Activated CD4-positive, alpha-beta memory T cell treated with anti-CD3 and anti-CD28 coated beads, Interleukin-2, amount 10 ng/mL, durations not matched to agents 7 days and 5 days (primary cell): Measurements from ENCODE around the gene FBXO41. TPM values are rescaled to one million over a fixed set of nuclear protein-coding genes. Genes with fewer than 3 reads are reported as not detected.

Experiments
- CTCF ChIA-PET: fragments of 350-600 bp; sonication (Branson Sonifier 250); formaldehyde crosslinking; loops from one replicate; lab custom pipeline; 2021; ENCODE audit warnings: antibody characterized with exemption, inconsistent platforms; lab: Charles Lee
- POLR2A ChIA-PET: fragments of 350-600 bp; sonication (Branson Sonifier 250); formaldehyde crosslinking; loops from one replicate; lab custom pipeline; 2021; ENCODE audit warnings: antibody characterized with exemption; lab: Charles Lee
- DNase-seq: peaks from one replicate; pipeline ENCODE4 v3.0.0-alpha.2; 2020
- H3K27ac Mint-ChIP-seq: one replicate; pipeline ENCODE4 v1.8.0; 2021; ENCODE audit warnings: mild to moderate bottlenecking, mixed read lengths
- H3K27me3 Mint-ChIP-seq: one replicate; pipeline ENCODE4 v1.8.0; 2021; ENCODE audit warnings: mixed read lengths
- H3K36me3 Mint-ChIP-seq: one replicate; pipeline ENCODE4 v1.8.0; 2021; ENCODE audit warnings: low read depth, mixed read lengths
- H3K4me1 Mint-ChIP-seq: one replicate; pipeline ENCODE4 v1.8.0; 2021; ENCODE audit warnings: mixed read lengths
- H3K4me3 Mint-ChIP-seq: one replicate; pipeline ENCODE4 v1.8.0; 2021; ENCODE audit warnings: mild to moderate bottlenecking, mixed read lengths
- H3K9me3 Mint-ChIP-seq: one replicate; pipeline ENCODE4 v1.8.0; 2021; ENCODE audit warnings: mixed read lengths
- total RNA-seq, 2 experiments: library from RNA; stranded (reverse); gene quantifications; one replicate each; pipeline ENCODE4 v1.2.3, GENCODE V29; 2021

Gene FBXO41
- total RNA-seq, 2 experiments from 2014 or later: 12.0 to 13.3 TPM

DNA sequence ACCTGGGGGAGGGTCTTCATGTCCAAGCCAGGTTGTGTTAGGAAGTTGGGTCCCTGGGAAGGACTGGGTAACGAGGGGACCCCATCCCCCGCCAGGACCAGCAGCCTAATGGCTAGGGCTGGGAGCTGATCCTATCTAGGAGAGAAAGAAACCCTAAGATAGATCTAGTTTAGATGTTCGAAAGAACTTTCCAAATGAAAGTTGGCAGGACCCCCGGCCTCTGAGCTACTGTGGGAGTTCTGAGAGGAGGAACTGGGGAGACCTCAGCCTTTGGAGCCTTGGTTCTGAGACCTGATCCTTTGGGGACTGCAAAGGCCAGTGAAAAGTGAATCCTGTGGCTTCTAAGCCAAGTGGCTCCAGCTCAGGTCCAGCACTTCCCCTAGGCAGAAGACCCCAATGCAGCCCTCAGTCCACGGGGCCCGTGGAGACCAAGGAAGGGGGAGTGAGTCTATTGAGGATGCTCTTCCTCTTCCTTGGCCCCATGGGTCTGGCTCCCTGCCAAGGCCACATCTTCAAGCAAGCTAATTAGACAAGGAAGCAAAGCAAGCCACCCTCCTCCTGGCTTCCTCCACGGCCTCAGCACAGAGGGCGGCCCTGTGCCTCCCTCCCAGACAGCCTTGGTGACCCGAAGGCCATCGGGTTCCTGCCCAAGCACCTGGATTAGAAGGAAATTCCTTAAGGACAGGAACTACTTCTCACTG is 26.7 kb downstream of the FBXO41 start:
- Mint-ChIP-seq H3K4me3 (no peak overlapping the region), H3K36me3 (peaks cover 16% of the 10 kb centered on the region), H3K4me1 (no peaks in the 10 kb centered on the region), H3K27ac (no peak overlapping the region), H3K9me3 (no peaks in the 10 kb centered on the region), H3K27me3 (no peaks in the 10 kb centered on the region)
- POLR2A ChIA-PET: interaction anchor here (0.6 to 5.7 kb wide), 4 partner anchors 8 to 24 kb away, joined by 3 to 22 read pairs (median 4); partner anchors contain the start of genes CCT7 and PRADC1
- CTCF ChIA-PET: no interaction called here
- no peak for DNase-seq

DNA sequence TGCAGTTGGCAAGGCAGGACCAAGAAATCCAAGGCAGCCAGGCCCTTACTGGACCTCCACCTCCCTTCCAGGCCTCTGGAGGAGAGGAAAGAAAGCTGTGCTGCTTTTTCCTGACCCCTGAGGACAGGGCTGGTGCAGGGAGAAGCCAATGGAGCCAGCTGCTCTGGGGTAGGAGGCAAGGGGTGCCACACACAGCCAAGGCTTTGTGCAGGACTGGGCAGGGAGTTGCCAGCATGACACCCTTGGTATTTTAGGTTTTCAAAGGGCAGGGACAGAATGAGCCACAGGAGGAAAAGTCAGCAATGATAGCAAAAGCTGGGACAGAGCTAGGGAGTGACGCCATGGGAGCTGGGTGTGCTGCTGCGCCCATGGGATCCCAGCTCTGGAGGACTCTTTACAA is 27.3 kb downstream of the FBXO41 start:
- peaks cover 22% of the 10 kb centered on the region for H3K36me3 Mint-ChIP-seq
- H3K27me3 Mint-ChIP-seq: no peaks in the 10 kb centered on the region
- POLR2A ChIA-PET: interaction anchor here (0.6 to 5.7 kb wide), 4 partner anchors 9 to 24 kb away, joined by 3 to 22 read pairs (median 4); partner anchors contain the start of genes CCT7 and PRADC1
- no peak for DNase-seq
- no peak overlapping the region for H3K27ac Mint-ChIP-seq
- H3K4me3 Mint-ChIP-seq: no peak overlapping the region
- no peaks in the 10 kb centered on the region for H3K9me3 Mint-ChIP-seq
- no peaks in the 10 kb centered on the region for H3K4me1 Mint-ChIP-seq
- CTCF ChIA-PET: no interaction called here

DNA sequence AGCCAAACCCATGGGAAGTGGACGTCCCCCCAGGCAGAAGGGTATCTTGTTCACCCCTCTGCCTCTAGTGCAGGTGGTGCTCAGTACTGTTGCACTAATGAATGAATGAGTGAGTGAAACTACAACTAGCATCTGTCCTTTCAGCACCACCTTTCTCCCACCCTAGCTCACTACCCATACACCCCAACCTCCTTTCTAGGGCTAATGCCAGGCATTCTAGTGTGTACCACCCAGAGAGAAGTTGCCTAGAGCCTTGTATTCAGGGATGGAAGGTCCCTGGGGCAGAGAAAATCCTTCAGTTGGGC is 27.7 kb downstream of the FBXO41 start:
- no peak for DNase-seq
- H3K36me3 Mint-ChIP-seq: peaks cover 24% of the 10 kb centered on the region
- POLR2A ChIA-PET: interaction anchor here (0.6 to 5.7 kb wide), 3 partner anchors 14 to 23 kb away, joined by 3 to 22 read pairs (median 5); partner anchors contain the start of genes CCT7 and PRADC1
- H3K4me1 Mint-ChIP-seq: no peaks in the 10 kb centered on the region
- no peaks in the 10 kb centered on the region for H3K9me3 Mint-ChIP-seq
- H3K27ac Mint-ChIP-seq: no peak overlapping the region
- CTCF ChIA-PET: no interaction called here
- no peaks in the 10 kb centered on the region for H3K27me3 Mint-ChIP-seq
- H3K4me3 Mint-ChIP-seq: no peak overlapping the region

DNA sequence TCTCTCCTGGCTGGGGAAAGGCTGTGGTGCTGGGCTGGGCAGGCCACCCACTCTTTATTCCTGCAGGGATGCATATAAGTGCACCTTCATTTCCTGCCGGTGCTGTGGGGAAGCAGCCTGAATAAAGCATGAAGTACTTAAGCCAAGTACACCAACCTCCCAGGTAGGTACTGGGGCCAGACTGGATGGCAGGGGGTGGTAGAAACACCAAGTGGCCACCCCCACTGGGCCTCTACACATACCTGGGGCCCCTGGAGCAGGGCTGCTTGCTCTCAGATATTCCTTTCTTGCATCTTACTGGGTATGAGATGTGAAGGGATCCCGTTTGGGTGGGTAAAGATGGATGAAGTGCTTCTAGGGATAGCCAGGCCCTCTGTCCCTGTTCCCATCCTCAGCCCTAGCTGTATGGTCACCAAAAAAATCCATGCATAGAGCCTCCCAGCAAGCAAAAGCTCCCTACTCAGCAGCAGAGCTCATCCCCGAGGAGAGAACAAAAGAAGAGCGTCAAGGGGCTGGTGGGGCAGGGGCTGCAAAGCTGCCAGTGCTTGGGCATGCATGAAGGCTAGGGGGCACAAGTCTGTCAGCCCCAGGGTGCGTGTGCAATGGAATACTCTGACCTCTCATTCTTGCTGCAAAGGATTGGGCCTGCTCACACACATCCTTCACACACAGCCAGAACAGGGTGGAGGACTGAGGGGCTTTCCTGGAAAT is 28.2 kb downstream of the FBXO41 start:
- DNase-seq: no peak
- ChIA-PET CTCF (no interaction called here), POLR2A (interaction anchor here (5.7 kb wide), 1 partner anchor 23 kb away, joined by 22 read pairs; the partner anchor contains the start of genes CCT7 and PRADC1)
- no peaks in the 10 kb centered on the region for H3K27me3 Mint-ChIP-seq
- no peaks in the 10 kb centered on the region for H3K9me3 Mint-ChIP-seq
- H3K27ac Mint-ChIP-seq: no peak overlapping the region
- no peaks in the 10 kb centered on the region for H3K4me1 Mint-ChIP-seq
- peaks cover 25% of the 10 kb centered on the region for H3K36me3 Mint-ChIP-seq
- H3K4me3 Mint-ChIP-seq: no peak overlapping the region

DNA sequence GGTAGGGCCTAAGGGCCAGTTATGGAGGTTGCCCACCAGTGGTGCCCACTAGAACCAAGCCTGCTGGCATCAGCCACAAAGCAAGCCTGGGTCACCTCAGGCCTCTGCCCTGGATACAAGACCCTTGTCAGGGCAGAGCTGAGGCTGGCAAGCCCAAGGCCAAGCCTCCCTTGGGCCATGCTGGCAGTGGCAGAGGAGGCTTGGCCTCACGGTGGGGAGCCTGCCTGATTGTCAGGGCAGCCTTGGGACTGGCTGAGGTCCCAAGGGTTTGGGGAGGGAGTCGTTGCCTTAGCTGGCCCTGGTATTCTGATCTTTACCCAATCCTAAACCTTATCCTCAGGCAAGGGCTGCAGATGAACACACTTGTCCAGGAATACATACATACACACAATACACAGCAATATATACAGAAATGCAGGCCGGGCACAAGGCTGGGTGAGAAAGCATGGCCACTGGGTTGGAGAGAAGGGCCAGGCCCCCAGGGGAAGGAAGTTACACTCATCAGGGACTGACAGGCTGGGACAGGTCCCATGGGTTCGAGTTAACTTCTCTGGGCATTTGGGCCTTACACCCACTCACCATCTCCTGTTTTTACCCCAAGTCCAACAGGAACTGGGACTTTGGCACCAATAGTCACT is 29.2 kb downstream of the FBXO41 start:
- H3K27me3 Mint-ChIP-seq: no peaks in the 10 kb centered on the region
- H3K9me3 Mint-ChIP-seq: no peaks in the 10 kb centered on the region
- CTCF ChIA-PET: no interaction called here
- no peaks in the 10 kb centered on the region for H3K4me1 Mint-ChIP-seq
- POLR2A ChIA-PET: interaction anchor here (5.7 kb wide), 1 partner anchor 22 kb away, joined by 22 read pairs; the partner anchor contains the start of genes CCT7 and PRADC1
- no peak overlapping the region for H3K27ac Mint-ChIP-seq
- no peak for DNase-seq
- no peak overlapping the region for H3K4me3 Mint-ChIP-seq
- H3K36me3 Mint-ChIP-seq: peaks cover 34% of the 10 kb centered on the region

DNA sequence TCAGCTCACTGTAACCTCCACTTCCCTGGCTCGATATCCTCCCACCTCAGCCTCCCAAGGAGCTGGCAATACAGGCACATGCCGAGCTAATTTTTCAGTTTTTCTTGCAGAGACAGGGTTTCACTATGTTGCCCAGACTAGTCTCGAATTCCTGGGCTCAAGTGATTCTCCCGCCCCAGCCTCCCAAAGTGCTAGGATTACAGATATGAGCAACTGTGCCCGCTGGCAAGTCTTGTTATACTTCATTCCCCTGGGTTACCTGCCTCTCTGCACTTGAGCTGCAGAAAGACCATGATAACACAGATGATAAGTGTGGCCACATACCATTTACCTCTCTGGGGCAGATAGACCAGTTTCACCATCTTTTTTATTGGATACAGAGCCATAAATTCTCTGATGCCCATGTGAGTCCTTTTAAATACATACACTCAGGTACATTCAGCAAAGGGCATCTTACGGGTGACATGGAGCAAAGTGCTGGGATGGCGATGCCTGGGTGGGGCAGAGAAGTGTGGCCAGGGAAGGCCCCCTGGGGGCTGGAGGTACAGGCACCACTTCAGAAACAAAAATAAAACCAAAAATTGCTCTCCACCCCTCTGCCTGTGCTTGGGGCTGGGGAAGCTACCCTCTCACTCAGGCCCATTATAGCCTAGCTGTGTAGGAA is 29.8 kb downstream of the FBXO41 start:
- no peak for DNase-seq
- Mint-ChIP-seq H3K36me3 (peaks cover 41% of the 10 kb centered on the region), H3K27me3 (no peaks in the 10 kb centered on the region), H3K4me3 (no peak overlapping the region), H3K27ac (no peak overlapping the region), H3K4me1 (no peaks in the 10 kb centered on the region), H3K9me3 (no peaks in the 10 kb centered on the region)
- POLR2A ChIA-PET: interaction anchor here (5.7 kb wide), 1 partner anchor 21 kb away, joined by 22 read pairs; the partner anchor contains the start of genes CCT7 and PRADC1
- CTCF ChIA-PET: interaction anchor here (1.6 kb wide), 1 partner anchor 77 kb away, joined by 4 read pairs; no protein-coding TSS in a partner anchor

DNA sequence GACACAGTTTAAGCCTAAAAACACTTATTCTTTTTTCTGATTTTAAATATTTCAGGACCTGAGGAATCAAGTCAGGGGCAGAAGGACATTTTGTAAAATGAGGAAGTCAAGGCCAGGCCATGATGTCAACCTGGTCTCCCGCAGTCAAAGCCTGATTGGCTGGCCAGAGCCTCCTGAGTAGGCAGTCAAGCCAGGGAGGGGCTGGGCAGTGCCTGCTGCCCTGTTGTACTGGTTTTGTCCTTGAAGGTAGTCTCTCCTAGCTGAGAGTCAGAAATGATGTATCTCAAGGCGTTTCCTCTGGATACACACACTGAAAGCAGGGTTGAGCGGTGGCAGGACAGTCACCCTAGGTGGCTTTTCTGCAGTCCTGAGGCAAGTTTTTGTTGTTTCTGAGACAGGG is 30.4 kb downstream of the FBXO41 start:
- peaks cover 47% of the 10 kb centered on the region for H3K36me3 Mint-ChIP-seq
- ChIA-PET CTCF (interaction anchor here (1.6 kb wide), 1 partner anchor 77 kb away, joined by 4 read pairs; no protein-coding TSS in a partner anchor), POLR2A (interaction anchor here (5.7 kb wide), 1 partner anchor 20 kb away, joined by 22 read pairs; the partner anchor contains the start of genes CCT7 and PRADC1)

DNA sequence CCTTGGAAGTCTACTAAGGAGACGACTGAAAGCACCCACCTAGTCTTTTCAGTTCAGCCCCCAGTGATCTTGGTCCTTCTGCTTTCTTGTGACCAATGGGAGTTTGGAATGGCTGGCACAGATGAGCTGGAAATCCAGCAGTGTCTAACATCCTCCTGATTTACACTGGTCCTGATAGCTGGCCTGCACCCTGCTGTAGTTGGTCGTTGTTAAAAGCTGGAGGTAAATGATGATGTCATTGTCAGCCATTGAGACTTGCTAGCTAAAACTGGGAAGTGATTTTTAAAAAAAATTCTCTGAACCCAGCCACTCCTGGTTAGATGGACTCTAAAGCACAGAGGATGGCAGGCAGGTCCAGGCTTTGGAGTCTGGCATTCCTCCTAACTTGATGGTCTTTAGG is 30.9 kb downstream of the FBXO41 start:
- H3K9me3 Mint-ChIP-seq: no peaks in the 10 kb centered on the region
- H3K27me3 Mint-ChIP-seq: no peaks in the 10 kb centered on the region
- peaks cover 51% of the 10 kb centered on the region for H3K36me3 Mint-ChIP-seq
- DNase-seq: no peak
- H3K4me1 Mint-ChIP-seq: no peaks in the 10 kb centered on the region
- CTCF ChIA-PET: interaction anchor here (1.6 kb wide), 1 partner anchor 76 kb away, joined by 4 read pairs; no protein-coding TSS in a partner anchor
- POLR2A ChIA-PET: interaction anchor here (5.7 kb wide), 1 partner anchor 20 kb away, joined by 22 read pairs; the partner anchor contains the start of genes CCT7 and PRADC1
- H3K4me3 Mint-ChIP-seq: no peak overlapping the region
- no peak overlapping the region for H3K27ac Mint-ChIP-seq

More for the DNA sequence above, 30.4 kb downstream of the FBXO41 start:
- H3K9me3 Mint-ChIP-seq: no peaks in the 10 kb centered on the region
- no peaks in the 10 kb centered on the region for H3K4me1 Mint-ChIP-seq
- no peak for DNase-seq
- H3K4me3 Mint-ChIP-seq: no peak overlapping the region
- no peak overlapping the region for H3K27ac Mint-ChIP-seq
- H3K27me3 Mint-ChIP-seq: no peaks in the 10 kb centered on the region

DNA sequence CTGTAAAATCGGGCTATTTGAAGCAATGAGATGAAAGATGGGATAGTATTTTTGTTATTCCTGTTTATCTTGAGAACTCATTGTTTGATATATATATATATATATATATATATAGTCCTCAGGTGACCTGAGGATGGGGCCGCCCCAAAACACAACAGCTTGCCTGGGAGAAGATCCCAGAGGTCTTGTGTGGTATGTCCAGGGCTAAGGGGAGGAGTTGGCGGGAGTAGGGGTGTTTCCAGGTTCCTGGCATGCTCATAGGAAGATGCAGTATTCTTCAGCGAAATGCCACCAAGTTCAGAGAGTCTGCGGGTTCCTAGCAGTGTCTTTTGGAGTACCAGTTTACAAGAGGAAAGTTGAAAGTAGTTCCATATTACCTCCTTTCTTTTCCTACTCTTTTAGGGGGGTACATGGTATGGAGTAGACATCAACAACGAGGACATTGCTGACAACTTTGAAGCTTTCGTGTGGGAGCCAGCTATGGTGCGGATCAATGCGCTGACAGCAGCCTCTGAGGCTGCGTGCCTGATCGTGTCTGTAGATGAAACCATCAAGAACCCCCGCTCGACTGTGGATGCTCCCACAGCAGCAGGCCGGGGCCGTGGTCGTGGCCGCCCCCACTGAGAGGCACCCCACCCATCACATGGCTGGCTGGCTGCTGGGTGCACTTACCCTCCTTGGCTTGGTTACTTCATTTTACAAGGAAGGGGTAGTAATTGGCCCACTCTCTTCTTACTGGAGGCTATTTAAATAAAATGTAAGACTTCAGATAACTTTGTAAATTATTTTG is 31.8 kb downstream of the FBXO41 start:
- Mint-ChIP-seq H3K27ac (no peak overlapping the region), H3K9me3 (no peaks in the 10 kb centered on the region), H3K4me3 (no peak overlapping the region), H3K4me1 (no peaks in the 10 kb centered on the region), H3K27me3 (no peaks in the 10 kb centered on the region), H3K36me3 (peaks cover 57% of the 10 kb centered on the region)
- POLR2A ChIA-PET: interaction anchor here (0.6 to 5.7 kb wide), 2 partner anchors 19 to 159 kb away, joined by 5 to 22 read pairs; partner anchors contain the start of genes CCT7 and PRADC1
- CTCF ChIA-PET: no interaction called here
- DNase-seq: no peak

DNA sequence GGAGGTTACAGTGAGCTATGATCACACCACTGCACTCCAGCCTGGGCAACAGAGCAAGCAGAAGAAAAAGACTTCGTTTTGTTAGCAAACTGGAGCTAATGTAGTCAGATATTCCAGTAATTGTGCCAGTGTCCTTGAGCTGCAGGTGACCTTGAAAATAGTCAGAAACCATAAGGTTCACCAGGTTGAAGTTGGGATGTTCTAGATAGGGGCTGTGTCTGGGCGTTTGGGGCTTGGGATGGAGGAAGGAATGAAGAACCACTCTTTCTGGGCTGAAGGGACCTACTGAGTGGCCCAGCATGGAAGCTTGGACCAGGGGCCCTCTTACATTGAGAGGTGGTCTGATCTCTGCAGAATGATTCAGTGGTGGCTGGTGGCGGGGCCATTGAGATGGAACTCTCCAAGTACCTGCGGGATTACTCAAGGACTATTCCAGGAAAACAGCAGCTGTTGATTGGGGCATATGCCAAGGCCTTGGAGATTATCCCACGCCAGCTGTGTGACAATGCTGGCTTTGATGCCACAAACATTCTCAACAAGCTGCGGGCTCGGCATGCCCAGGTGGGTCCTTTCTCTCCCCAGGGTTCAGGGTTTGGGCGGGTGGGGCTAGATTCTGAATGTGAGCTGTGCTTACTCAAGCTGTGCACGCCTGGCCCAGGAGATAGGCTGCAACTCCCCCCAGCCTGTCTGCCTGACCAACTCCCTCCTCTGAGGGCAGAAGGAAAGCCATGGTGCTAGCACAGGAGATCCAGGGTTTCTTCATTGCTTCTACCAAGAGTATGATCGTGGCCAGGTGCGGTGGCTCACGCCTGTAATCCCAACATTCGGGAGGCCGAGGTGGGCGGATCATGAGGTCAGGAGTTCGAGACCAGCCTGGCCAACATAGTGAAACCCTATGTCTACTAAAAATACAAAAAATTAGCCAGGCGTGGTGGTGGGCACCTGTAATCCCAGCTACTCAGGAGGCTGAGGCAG is 33.1 kb downstream of the FBXO41 start:
- Mint-ChIP-seq H3K27me3 (no peaks in the 10 kb centered on the region), H3K4me3 (no peak overlapping the region), H3K9me3 (no peaks in the 10 kb centered on the region), H3K27ac (no peak overlapping the region), H3K36me3 (peaks cover 70% of the 10 kb centered on the region), H3K4me1 (peaks cover 2% of the 10 kb centered on the region)
- CTCF ChIA-PET: no interaction called here
- POLR2A ChIA-PET: interaction anchor here (1.0 kb wide), 1 partner anchor 18 kb away, joined by 3 read pairs; the partner anchor contains the start of gene PRADC1
- DNase-seq: no peak

DNA sequence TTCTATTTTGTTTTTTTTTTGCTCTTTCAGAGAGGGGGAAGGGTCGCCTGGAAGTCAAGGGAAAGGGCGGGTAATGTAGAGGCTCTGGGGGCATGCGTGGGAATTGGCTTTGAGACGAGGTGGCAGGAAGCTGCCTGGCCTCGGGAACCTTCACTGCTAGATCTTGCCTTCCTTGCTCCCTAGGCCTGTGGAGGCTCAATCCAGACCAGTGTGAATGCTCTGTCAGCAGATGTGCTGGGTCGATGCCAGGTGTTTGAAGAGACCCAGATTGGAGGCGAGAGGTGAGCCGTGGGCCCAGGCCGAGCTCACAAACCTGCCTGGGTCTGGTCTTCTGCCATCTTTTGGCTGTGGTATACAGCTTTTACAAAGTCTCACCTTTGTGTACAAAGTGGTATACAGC is 34.6 kb downstream of the FBXO41 start:
- H3K36me3 Mint-ChIP-seq: peaks cover 78% of the 10 kb centered on the region
- H3K9me3 Mint-ChIP-seq: no peaks in the 10 kb centered on the region
- CTCF ChIA-PET: interaction anchor here (0.7 to 1.2 kb wide), 2 partner anchors 37 to 54 kb away, joined by 3 read pairs; no protein-coding TSS in a partner anchor
- no peak overlapping the region for H3K4me3 Mint-ChIP-seq
- H3K27me3 Mint-ChIP-seq: no peaks in the 10 kb centered on the region
- POLR2A ChIA-PET: interaction anchor here (0.6 kb wide), 1 partner anchor 16 kb away, joined by 3 read pairs; the partner anchor contains the start of gene CCT7
- DNase-seq: no peak
- H3K4me1 Mint-ChIP-seq: peaks cover 4% of the 10 kb centered on the region
- H3K27ac Mint-ChIP-seq: no peak overlapping the region
